HEK293 (cell line): Measurements from ENCODE around the gene NAPSA.

Source experiments
- EGR2 ChIP-seq: fragments of 450-650 bp; formaldehyde crosslinking; IDR thresholded peaks from 2 replicates; pipeline ENCODE4 v1.5.1; 2016; ENCODE audit warnings: low read depth, missing biosample characterization, missing genetic modification characterization
- GLI2 ChIP-seq: fragments of 450-650 bp; formaldehyde crosslinking; IDR thresholded peaks from 2 replicates; pipeline ENCODE4; 2017; ENCODE audit warnings: missing biosample characterization, missing genetic modification characterization, low read depth, borderline replicate concordance
- HOXA7 ChIP-seq: sonication (generic); formaldehyde crosslinking; IDR thresholded peaks from 2 replicates; pipeline ENCODE4 v1.8.1; 2022; ENCODE audit warnings: missing genetic modification reagents, borderline replicate concordance
- HOXD13 ChIP-seq: sonication (generic); formaldehyde crosslinking; IDR thresholded peaks from 2 replicates; pipeline ENCODE4 v1.8.0; 2022; ENCODE audit warnings: missing genetic modification reagents, borderline replicate concordance
- KLF8 ChIP-seq: fragments of 450-650 bp; formaldehyde crosslinking; IDR thresholded peaks from 2 replicates; pipeline ENCODE4 v1.5.1; 2016; ENCODE audit warnings: missing biosample characterization, missing genetic modification characterization
- KLF9 ChIP-seq: fragments of 450-650 bp; formaldehyde crosslinking; IDR thresholded peaks from 2 replicates; pipeline ENCODE4 v1.5.1; 2016; ENCODE audit warnings: missing biosample characterization, missing genetic modification characterization, low read depth
- MYNN ChIP-seq: fragments of 450-650 bp; formaldehyde crosslinking; IDR thresholded peaks from 2 replicates; pipeline ENCODE4 v1.5.1; 2016; ENCODE audit warnings: missing biosample characterization, missing genetic modification characterization, borderline replicate concordance
- SP2 ChIP-seq: fragments of 450-650 bp; formaldehyde crosslinking; IDR thresholded peaks from 2 replicates; pipeline ENCODE4 v1.5.1; 2016; ENCODE audit warnings: missing biosample characterization, missing genetic modification characterization
- TRIM28 ChIP-seq: IDR thresholded peaks from 2 replicates; pipeline ENCODE4 v1.6.1; 2011; ENCODE audit warnings: low read length, control low read depth, borderline replicate concordance
- ZBTB21 ChIP-seq: fragments of 450-650 bp; formaldehyde crosslinking; IDR thresholded peaks from 2 replicates; pipeline ENCODE4 v1.5.1; 2017; ENCODE audit warnings: missing biosample characterization, missing genetic modification characterization
- ZEB2 ChIP-seq: fragments of 450-650 bp; formaldehyde crosslinking; IDR thresholded peaks from 2 replicates; pipeline ENCODE4 v1.5.1; 2016; ENCODE audit warnings: missing biosample characterization, missing genetic modification characterization
- ZNF121 ChIP-seq: fragments of 450-650 bp; formaldehyde crosslinking; IDR thresholded peaks from 2 replicates; pipeline ENCODE4 v1.5.1; 2016; ENCODE audit warnings: missing biosample characterization, missing genetic modification characterization
- ZNF132 ChIP-seq: fragments of 450-650 bp; formaldehyde crosslinking; IDR thresholded peaks from 2 replicates; pipeline ENCODE4 v1.5.1; 2017; ENCODE audit warnings: missing biosample characterization, missing genetic modification characterization, borderline replicate concordance
- ZNF140 ChIP-seq: fragments of 450-650 bp; formaldehyde crosslinking; IDR thresholded peaks from 2 replicates; pipeline ENCODE4 v1.5.1; 2016; ENCODE audit warnings: missing biosample characterization, missing genetic modification characterization
- ZNF148 ChIP-seq: fragments of 450-650 bp; formaldehyde crosslinking; IDR thresholded peaks from 2 replicates; pipeline ENCODE4 v1.5.0; 2017; ENCODE audit warnings: missing biosample characterization, missing genetic modification characterization, borderline replicate concordance
- ZNF19 ChIP-seq: fragments of 450-650 bp; formaldehyde crosslinking; IDR thresholded peaks from 2 replicates; pipeline ENCODE4; 2016; ENCODE audit warnings: missing biosample characterization, missing genetic modification characterization, low read depth
- ZNF202 ChIP-seq: fragments of 450-650 bp; formaldehyde crosslinking; IDR thresholded peaks from 2 replicates; pipeline ENCODE4 v1.5.1; 2016; ENCODE audit warnings: missing biosample characterization, missing genetic modification characterization, borderline replicate concordance
- ZNF223 ChIP-seq: fragments of 450-650 bp; formaldehyde crosslinking; IDR thresholded peaks from 2 replicates; pipeline ENCODE4 v1.5.1; 2016; ENCODE audit warnings: missing biosample characterization, missing genetic modification characterization
- ZNF23 ChIP-seq: fragments of 450-650 bp; formaldehyde crosslinking; IDR thresholded peaks from 2 replicates; pipeline ENCODE4 v1.5.1; 2016; ENCODE audit warnings: missing biosample characterization, missing genetic modification characterization, borderline replicate concordance
- ZNF324 ChIP-seq: fragments of 450-650 bp; formaldehyde crosslinking; IDR thresholded peaks from 2 replicates; pipeline ENCODE4 v1.5.1; 2016; ENCODE audit warnings: missing biosample characterization, missing genetic modification characterization
- ZNF366 ChIP-seq: fragments of 450-650 bp; formaldehyde crosslinking; conservative IDR thresholded peaks from 2 replicates; pipeline ENCODE4 v1.5.1; 2016; ENCODE audit warnings: missing biosample characterization, missing genetic modification characterization
- ZNF544 ChIP-seq: fragments of 450-650 bp; formaldehyde crosslinking; IDR thresholded peaks from 2 replicates; pipeline ENCODE4 v1.5.0; 2017; ENCODE audit warnings: missing biosample characterization, missing genetic modification characterization
- ZNF549 ChIP-seq: fragments of 450-650 bp; IDR thresholded peaks from 2 replicates; pipeline ENCODE4 v1.5.1; 2018; ENCODE audit warnings: missing biosample characterization, missing genetic modification characterization, mild to moderate bottlenecking, inconsistent platforms, moderate library complexity
- ZNF561 ChIP-seq: fragments of 450-650 bp; IDR thresholded peaks from 2 replicates; pipeline ENCODE4 v1.5.1; 2018; ENCODE audit warnings: missing biosample characterization, missing genetic modification characterization, borderline replicate concordance
- ZNF624 ChIP-seq: fragments of 450-650 bp; formaldehyde crosslinking; IDR thresholded peaks from 2 replicates; pipeline ENCODE4 v1.5.1; 2017; ENCODE audit warnings: missing biosample characterization, missing genetic modification characterization
- ZNF785 ChIP-seq: fragments of 450-650 bp; formaldehyde crosslinking; IDR thresholded peaks from 2 replicates; pipeline ENCODE4 v1.5.1; 2016; ENCODE audit warnings: missing biosample characterization, missing genetic modification characterization
- ZNF830 ChIP-seq: fragments of 450-650 bp; IDR thresholded peaks from 2 replicates; pipeline ENCODE4 v1.5.0; 2018; ENCODE audit warnings: missing biosample characterization, missing genetic modification characterization, low read depth, mild to moderate bottlenecking, moderate library complexity
- TF ChIP-seq, protein P1 (sequence below): fragments of 450-650 bp; formaldehyde crosslinking; IDR thresholded peaks from 2 replicates; pipeline ENCODE4 v1.5.1; 2016; ENCODE audit warnings: missing biosample characterization, missing genetic modification characterization, borderline replicate concordance
- TF ChIP-seq, protein P2 (sequence below): fragments of 450-650 bp; IDR thresholded peaks from 2 replicates; pipeline ENCODE4 v1.5.1; 2018; ENCODE audit warnings: missing biosample characterization, mild to moderate bottlenecking, missing genetic modification characterization
- TF ChIP-seq, protein P3 (sequence below): fragments of 450-650 bp; formaldehyde crosslinking; IDR thresholded peaks from 2 replicates; pipeline ENCODE4 v1.5.1; 2016; ENCODE audit warnings: missing biosample characterization, missing genetic modification characterization

The NAPSA gene

GRCh38 chr19:50376166-50377050 is 11.0 kb upstream of the NAPSA start, which contains the start of gene NR1H2 (continued):
- no peak for TF ChIP-seq EGR2 (tag by site-specific recombination)
- TF ChIP-seq ZNF223, result no peak
- TF ChIP-seq, protein P1, sequence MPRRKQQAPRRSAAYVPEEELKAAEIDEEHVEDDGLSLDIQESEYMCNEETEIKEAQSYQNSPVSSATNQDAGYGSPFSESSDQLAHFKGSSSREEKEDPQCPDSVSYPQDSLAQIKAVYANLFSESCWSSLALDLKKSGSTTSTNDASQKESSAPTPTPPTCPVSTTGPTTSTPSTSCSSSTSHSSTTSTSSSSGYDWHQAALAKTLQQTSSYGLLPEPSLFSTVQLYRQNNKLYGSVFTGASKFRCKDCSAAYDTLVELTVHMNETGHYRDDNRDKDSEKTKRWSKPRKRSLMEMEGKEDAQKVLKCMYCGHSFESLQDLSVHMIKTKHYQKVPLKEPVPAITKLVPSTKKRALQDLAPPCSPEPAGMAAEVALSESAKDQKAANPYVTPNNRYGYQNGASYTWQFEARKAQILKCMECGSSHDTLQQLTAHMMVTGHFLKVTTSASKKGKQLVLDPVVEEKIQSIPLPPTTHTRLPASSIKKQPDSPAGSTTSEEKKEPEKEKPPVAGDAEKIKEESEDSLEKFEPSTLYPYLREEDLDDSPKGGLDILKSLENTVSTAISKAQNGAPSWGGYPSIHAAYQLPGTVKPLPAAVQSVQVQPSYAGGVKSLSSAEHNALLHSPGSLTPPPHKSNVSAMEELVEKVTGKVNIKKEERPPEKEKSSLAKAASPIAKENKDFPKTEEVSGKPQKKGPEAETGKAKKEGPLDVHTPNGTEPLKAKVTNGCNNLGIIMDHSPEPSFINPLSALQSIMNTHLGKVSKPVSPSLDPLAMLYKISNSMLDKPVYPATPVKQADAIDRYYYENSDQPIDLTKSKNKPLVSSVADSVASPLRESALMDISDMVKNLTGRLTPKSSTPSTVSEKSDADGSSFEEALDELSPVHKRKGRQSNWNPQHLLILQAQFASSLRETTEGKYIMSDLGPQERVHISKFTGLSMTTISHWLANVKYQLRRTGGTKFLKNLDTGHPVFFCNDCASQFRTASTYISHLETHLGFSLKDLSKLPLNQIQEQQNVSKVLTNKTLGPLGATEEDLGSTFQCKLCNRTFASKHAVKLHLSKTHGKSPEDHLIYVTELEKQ (tag by site-specific recombination), result no peak
- TF ChIP-seq KLF9 (tag by site-specific recombination), result peak; percentile 96
- peak; percentile 87 for TF ChIP-seq SP2 (tag by site-specific recombination)
- TF ChIP-seq ZNF544 (tag by site-specific recombination), result no peak
- TF ChIP-seq ZBTB21 (tag by site-specific recombination), result peak; percentile 99
- TF ChIP-seq HOXD13 (CRISPR knock-in tag), result no peak
- peak; percentile 69; the same call in 1 of the 2 replicates for TF ChIP-seq ZNF561 (tag by site-specific recombination)
- TF ChIP-seq ZNF366 (tag by site-specific recombination), result peak; percentile 68
- TF ChIP-seq KLF8 (tag by site-specific recombination), result peak; percentile 93
- TF ChIP-seq ZNF132 (tag by site-specific recombination), result no peak
- TF ChIP-seq MYNN (tag by site-specific recombination), result no peak
- TF ChIP-seq TRIM28, result peak; percentile 53; the same call in 1 of the 2 replicates
- no peak for TF ChIP-seq ZNF121 (tag by site-specific recombination)
- TF ChIP-seq ZNF140 (tag by site-specific recombination), result no peak
- no peak for TF ChIP-seq ZNF148 (tag by site-specific recombination)
- no peak for TF ChIP-seq ZNF830
- no peak for TF ChIP-seq ZNF19 (tag by site-specific recombination)
- no peak for TF ChIP-seq ZNF202 (tag by site-specific recombination)
- TF ChIP-seq ZNF624 (tag by site-specific recombination), result no peak
- peak; percentile 75 for TF ChIP-seq ZNF785
- TF ChIP-seq ZNF324 (tag by site-specific recombination), result peak; percentile 71; the same call in 1 of the 2 replicates
- TF ChIP-seq, protein P2, sequence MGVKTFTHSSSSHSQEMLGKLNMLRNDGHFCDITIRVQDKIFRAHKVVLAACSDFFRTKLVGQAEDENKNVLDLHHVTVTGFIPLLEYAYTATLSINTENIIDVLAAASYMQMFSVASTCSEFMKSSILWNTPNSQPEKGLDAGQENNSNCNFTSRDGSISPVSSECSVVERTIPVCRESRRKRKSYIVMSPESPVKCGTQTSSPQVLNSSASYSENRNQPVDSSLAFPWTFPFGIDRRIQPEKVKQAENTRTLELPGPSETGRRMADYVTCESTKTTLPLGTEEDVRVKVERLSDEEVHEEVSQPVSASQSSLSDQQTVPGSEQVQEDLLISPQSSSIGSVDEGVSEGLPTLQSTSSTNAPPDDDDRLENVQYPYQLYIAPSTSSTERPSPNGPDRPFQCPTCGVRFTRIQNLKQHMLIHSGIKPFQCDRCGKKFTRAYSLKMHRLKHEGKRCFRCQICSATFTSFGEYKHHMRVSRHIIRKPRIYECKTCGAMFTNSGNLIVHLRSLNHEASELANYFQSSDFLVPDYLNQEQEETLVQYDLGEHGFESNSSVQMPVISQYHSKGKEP, result no peak; the same call in 1 of the 2 replicates
- TF ChIP-seq ZNF23 (tag by site-specific recombination), result no peak
- TF ChIP-seq GLI2 (tag by site-specific recombination), result no peak
- TF ChIP-seq HOXA7 (CRISPR knock-in tag), result no peak
- TF ChIP-seq ZNF549 (tag by site-specific recombination), result no peak
- TF ChIP-seq ZEB2 (tag by site-specific recombination), result peak; percentile 63; the same call in 1 of the 2 replicates
- TF ChIP-seq, protein P3, sequence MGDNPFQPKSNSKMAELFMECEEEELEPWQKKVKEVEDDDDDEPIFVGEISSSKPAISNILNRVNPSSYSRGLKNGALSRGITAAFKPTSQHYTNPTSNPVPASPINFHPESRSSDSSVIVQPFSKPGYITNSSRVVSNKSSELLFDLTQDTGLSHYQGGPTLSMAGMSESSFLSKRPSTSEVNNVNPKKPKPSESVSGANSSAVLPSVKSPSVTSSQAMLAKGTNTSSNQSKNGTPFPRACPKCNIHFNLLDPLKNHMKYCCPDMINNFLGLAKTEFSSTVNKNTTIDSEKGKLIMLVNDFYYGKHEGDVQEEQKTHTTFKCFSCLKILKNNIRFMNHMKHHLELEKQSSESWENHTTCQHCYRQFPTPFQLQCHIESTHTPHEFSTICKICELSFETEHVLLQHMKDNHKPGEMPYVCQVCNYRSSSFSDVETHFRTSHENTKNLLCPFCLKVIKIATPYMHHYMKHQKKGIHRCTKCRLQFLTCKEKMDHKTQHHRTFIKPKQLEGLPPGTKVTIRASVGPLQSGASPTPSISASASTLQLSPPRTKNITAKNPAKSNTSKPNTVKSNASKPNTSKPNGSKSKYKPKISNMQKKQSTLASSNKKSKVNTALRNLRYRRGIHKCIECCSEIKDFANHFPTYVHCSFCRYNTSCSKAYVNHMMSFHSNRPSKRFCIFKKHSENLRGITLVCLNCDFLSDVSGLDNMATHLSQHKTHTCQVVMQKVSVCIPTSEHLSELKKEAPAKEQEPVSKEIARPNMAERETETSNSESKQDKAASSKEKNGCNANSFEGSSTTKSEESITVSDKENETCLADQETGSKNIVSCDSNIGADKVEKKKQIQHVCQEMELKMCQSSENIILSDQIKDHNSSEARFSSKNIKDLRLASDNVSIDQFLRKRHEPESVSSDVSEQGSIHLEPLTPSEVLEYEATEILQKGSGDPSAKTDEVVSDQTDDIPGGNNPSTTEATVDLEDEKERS (tag by site-specific recombination), result peak; percentile 8; the same call in 1 of the 2 replicates
